HCT116 (cell line): ENCODE measurements around the gene IGFBP1.

Experiments
- CEBPB ChIP-seq: IDR thresholded peaks from 2 replicates; pipeline ENCODE4 v1.6.1; 2012; ENCODE audit warnings: low read depth
- CTCF ChIP-seq, 3 experiments: fragments of 200-600 bp in 1 of 3; sonication (generic) in 1 of 3; IDR thresholded peaks in 2 of 3; conservative IDR thresholded peaks in 1 of 3; 2 replicates each; pipeline ENCODE4 v1.5.1; 2012 to 2017; ENCODE audit warnings: low read depth in 2 of 3, low read length in 2 of 3, antibody characterized with exemption in 1 of 3, borderline replicate concordance in 1 of 3, control low read depth in 1 of 3, mild to moderate bottlenecking in 1 of 3, mixed read lengths in 1 of 3, mixed run types in 1 of 3, moderate library complexity in 1 of 3; ENCODE audit not compliant: insufficient read depth in 1 of 3
- EZH2 ChIP-seq: fragments of 200-600 bp; sonication (generic); IDR thresholded peaks from 2 replicates; pipeline ENCODE4 v1.6.1; 2017; ENCODE audit warnings: antibody characterized with exemption, mixed run types
- JUND ChIP-seq: IDR thresholded peaks from 2 replicates; pipeline ENCODE4 v1.6.1; 2012
- POLR2A ChIP-seq: IDR thresholded peaks from 2 replicates; pipeline ENCODE4 v1.7.0; 2011; ENCODE audit warnings: borderline replicate concordance; ENCODE audit not compliant: insufficient read depth, insufficient read length; ENCODE audit errors: extremely low read depth
- POLR2AphosphoS5 ChIP-seq: IDR thresholded peaks from 2 replicates; pipeline ENCODE4 v1.6.1; 2011; ENCODE audit warnings: mild to moderate bottlenecking, low read depth, low read length, moderate library complexity
- SIN3A ChIP-seq: IDR thresholded peaks from 2 replicates; pipeline ENCODE4 v1.6.1; 2012; ENCODE audit warnings: low read depth
- YY1 ChIP-seq: IDR thresholded peaks from 2 replicates; pipeline ENCODE4 v1.6.1; 2011; ENCODE audit warnings: low read length, low read depth, moderate library complexity, mild to moderate bottlenecking; ENCODE audit not compliant: insufficient replicate concordance; ENCODE audit errors: extremely low read depth
- ZFX ChIP-seq: fragments of 450-650 bp; IDR thresholded peaks from 2 replicates; pipeline ENCODE4 v1.6.1; 2017
- TF ChIP-seq, protein P1 (sequence below): IDR thresholded peaks from 2 replicates; pipeline ENCODE4 v1.6.1; 2012

GRCh38 chr7:45888993-45889366, 692 bp downstream of the IGFBP1 start:
- no peak for TF ChIP-seq POLR2A
- no peak for TF ChIP-seq CEBPB
- TF ChIP-seq CTCF (IDR thresholded peaks at IDR 0.05 in 2 of 3, conservative IDR thresholded peaks at IDR 0.05 in 1 of 3; ENCODE audit: borderline replicate concordance in 1 of 3, insufficient read depth in 1 of 3, low read depth in 2 of 3, low read length in 2 of 3), result no peak
- TF ChIP-seq ZFX, result no peak
- TF ChIP-seq YY1, result no peak
- no peak for TF ChIP-seq SIN3A
- no peak for TF ChIP-seq POLR2AphosphoS5
- TF ChIP-seq, protein P1, sequence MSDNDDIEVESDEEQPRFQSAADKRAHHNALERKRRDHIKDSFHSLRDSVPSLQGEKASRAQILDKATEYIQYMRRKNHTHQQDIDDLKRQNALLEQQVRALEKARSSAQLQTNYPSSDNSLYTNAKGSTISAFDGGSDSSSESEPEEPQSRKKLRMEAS, result no peak
- TF ChIP-seq EZH2, result no peak
- TF ChIP-seq JUND, result no peak
